AG04449 (cell line): ENCODE results near the gene USP32.

Experiments used
- CTCF ChIA-PET: fragments of 350-600 bp; formaldehyde crosslinking; extraction: SDS; loops from one replicate; lab custom pipeline; 2021; ENCODE audit warnings: antibody characterized with exemption; lab: Yijun Ruan, JAX
- POLR2A ChIA-PET: fragments of 400-600, 350-600 bp; formaldehyde crosslinking; extraction: SDS; loops from one replicate; lab custom pipeline; 2020; ENCODE audit warnings: antibody characterized with exemption, inconsistent platforms; lab: Yijun Ruan, JAX
- DNase-seq: peaks from one replicate; pipeline ENCODE4 v3.0.0-alpha.2; 2010; ENCODE audit warnings: low read depth, low spot score
- H3K4me3 ChIP-seq: 2 replicates; pipeline ENCODE4 v1.5.1; 2011; ENCODE audit warnings: low read depth, mild to moderate bottlenecking, control low read depth, low read length
- TF ChIP-seq, protein P1 (sequence below): IDR thresholded peaks from one replicate; pipeline ENCODE4 v1.5.1; 2011; ENCODE audit warnings: mild to moderate bottlenecking, moderate library complexity, low read length, control low read depth, inconsistent platforms; ENCODE audit not compliant: insufficient read depth; ENCODE audit errors: missing control alignments

Gene USP32

DNA sequence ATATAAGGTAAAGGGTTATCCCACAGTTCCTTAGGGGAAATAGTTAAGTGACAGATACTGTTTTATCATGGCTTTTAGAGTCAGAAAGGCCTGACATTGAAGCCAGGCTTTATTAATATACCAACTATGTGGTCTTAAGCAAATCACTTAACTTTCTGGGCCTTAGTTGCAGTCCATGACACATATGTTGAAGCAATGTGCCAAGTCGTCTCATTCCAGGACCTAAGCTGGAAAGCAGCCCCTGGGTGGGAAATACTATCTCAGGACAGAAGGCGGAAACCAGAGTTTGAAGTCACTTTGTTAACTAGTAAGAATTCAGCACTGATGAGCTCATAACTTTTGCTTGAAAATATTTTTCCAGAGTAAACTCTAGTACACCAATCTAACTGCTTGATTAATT lies 80.0 kb downstream of the USP32 start:
- POLR2A ChIA-PET: no interaction called here
- CTCF ChIA-PET: no interaction called here
- H3K4me3 ChIP-seq: no peak overlapping the region
- TF ChIP-seq, protein P1, sequence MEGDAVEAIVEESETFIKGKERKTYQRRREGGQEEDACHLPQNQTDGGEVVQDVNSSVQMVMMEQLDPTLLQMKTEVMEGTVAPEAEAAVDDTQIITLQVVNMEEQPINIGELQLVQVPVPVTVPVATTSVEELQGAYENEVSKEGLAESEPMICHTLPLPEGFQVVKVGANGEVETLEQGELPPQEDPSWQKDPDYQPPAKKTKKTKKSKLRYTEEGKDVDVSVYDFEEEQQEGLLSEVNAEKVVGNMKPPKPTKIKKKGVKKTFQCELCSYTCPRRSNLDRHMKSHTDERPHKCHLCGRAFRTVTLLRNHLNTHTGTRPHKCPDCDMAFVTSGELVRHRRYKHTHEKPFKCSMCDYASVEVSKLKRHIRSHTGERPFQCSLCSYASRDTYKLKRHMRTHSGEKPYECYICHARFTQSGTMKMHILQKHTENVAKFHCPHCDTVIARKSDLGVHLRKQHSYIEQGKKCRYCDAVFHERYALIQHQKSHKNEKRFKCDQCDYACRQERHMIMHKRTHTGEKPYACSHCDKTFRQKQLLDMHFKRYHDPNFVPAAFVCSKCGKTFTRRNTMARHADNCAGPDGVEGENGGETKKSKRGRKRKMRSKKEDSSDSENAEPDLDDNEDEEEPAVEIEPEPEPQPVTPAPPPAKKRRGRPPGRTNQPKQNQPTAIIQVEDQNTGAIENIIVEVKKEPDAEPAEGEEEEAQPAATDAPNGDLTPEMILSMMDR: no peak
- DNase-seq: no peak

DNA sequence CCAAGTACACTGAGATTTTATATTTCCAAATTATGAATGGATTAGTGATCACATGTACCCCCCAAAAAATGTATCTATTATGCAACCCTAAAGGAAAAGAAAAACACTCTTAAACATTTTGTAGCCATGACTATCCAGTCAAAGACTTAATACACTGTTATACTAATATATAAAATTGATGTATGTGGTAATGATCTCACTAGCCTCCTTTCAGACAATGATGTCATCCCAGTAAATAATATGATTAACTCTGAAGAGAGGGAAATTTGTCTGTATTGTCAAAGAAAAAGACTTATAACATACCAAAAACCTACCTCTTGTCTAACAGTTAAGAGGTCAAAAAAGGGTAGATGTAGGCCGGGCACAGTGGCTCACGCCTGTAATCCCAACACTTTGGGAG lies 80.7 kb downstream of the USP32 start:
- no peak overlapping the region for H3K4me3 ChIP-seq
- TF ChIP-seq, protein P1: no peak
- DNase-seq: no peak
- CTCF ChIA-PET: interaction anchor here (0.6 kb wide), 1 partner anchor 67 kb away, joined by 3 read pairs; no protein-coding TSS in a partner anchor
- POLR2A ChIA-PET: no interaction called here

- no peak for DNase-seq
- TF ChIP-seq, protein P1: no peak
- no peak overlapping the region for H3K4me3 ChIP-seq
- POLR2A ChIA-PET: no interaction called here
- CTCF ChIA-PET: no interaction called here
Measured at GRCh38 chr17:60305141-60305540, 86.8 kb downstream of the USP32 start.

DNA sequence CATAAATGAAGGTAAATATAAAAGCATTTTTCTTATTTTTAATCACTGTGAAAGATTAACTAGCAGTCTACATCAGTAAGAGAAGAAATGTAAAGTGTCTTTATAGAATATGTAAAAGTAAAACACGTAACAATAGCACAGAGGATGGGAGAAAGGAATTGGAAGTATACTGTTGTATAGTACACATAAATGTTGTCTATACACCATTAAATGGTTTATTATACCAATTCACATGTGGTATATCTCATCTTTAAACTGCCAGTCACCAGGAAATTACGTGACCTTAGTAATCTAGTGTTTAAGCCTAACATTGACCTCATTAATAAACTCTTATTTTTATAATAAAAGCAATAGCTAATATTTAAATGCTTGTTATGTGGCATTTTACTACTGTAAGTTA lies 87.4 kb downstream of the USP32 start:
- no peak for DNase-seq
- POLR2A ChIA-PET: no interaction called here
- TF ChIP-seq, protein P1: no peak
- H3K4me3 ChIP-seq: no peak overlapping the region
- CTCF ChIA-PET: no interaction called here

DNA sequence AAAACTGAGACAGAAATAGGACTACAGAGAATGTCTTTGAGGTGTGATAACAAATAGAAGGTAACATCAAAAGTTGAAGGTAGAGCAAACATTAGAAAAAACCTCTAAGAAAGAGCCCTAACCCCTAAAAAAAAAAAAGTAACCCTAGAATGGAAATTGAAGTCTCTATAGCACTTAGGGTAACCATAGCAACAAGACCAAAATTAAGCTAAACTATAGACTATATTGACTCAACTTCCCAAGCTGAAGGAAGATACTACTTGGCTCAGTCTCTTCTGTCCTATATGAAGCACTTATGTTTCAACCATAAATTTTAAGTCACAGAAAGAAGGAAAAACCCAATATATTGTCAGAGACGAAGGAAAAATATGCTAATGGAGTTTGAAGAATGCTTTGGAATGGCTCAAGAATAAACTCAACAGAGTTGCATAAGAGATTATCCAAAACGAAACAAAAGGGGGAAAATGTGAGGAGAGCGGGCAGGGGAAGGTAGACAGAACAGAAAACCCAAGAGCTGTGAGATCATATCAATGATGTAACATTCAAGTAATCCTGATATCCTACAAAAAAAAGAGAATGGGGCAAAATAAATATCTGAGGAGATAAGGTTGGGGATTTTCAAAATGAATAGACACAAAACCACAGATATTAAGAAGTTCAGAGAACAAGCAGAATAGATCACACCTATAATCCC lies 88.4 kb downstream of the USP32 start:
- TF ChIP-seq, protein P1: no peak
- CTCF ChIA-PET: no interaction called here

GRCh38 chr17:60301649-60302048 lies 90.3 kb downstream of the USP32 start:
- POLR2A ChIA-PET: no interaction called here
- CTCF ChIA-PET: no interaction called here
- TF ChIP-seq, protein P1: no peak
- DNase-seq: no peak
- no peak overlapping the region for H3K4me3 ChIP-seq

More for the DNA sequence above, 88.4 kb downstream of the USP32 start:
- H3K4me3 ChIP-seq: no peak overlapping the region
- POLR2A ChIA-PET: no interaction called here
- DNase-seq: no peak
